H7 (cell line): ENCODE results near the gene LTF. TPM values are rescaled to one million over a fixed set of nuclear protein-coding genes. Genes with fewer than 3 reads are reported as not detected.

Experiments used
- DNase-seq: peaks from one replicate; pipeline ENCODE4 v3.0.0; 2012
- H3K27me3 ChIP-seq: 2 replicates; pipeline ENCODE4 v1.6.0; 2011; ENCODE audit warnings: mild to moderate bottlenecking, low read length; ENCODE audit not compliant: control insufficient read depth, insufficient read depth
- H3K36me3 ChIP-seq: replicated peaks from 2 replicates; pipeline ENCODE4 v1.5.1; 2011; ENCODE audit warnings: low read length; ENCODE audit not compliant: control insufficient read depth, insufficient read depth
- H3K4me3 ChIP-seq: 2 replicates; pipeline ENCODE4 v1.5.1; 2011; ENCODE audit warnings: low read depth, mild to moderate bottlenecking, control low read depth, low read length, moderate library complexity; ENCODE audit not compliant: insufficient read depth
- total RNA-seq: library from RNA; depleted of rRNA; stranded (reverse); fragments of >200 nt; shearing (Covaris generic); gene quantifications from 2 replicates; pipeline ENCODE4 v1.2.3, GENCODE V29; 2014

LTF gene
- total RNA-seq, 1 experiment from 2014 or later: not detected

GRCh38 chr3:46466871-46467403, 2.2 kb upstream of the LTF start:
- peaks cover 5% of the 10 kb centered on the region; the same call in 1 of the 2 replicates for H3K27me3 ChIP-seq
- H3K36me3 ChIP-seq: no peaks in the 10 kb centered on the region
- no peak overlapping the region for H3K4me3 ChIP-seq
- DNase-seq: no peak

GRCh38 chr3:46466273-46466672, 1.6 kb upstream of the LTF start:
- no peaks in the 10 kb centered on the region for H3K36me3 ChIP-seq
- H3K4me3 ChIP-seq: no peak overlapping the region
- no peak for DNase-seq
- peaks cover 5% of the 10 kb centered on the region; the same call in 1 of the 2 replicates for H3K27me3 ChIP-seq

GRCh38 chr3:46465196-46465520, 453 bp upstream of the LTF start:
- no peaks in the 10 kb centered on the region for H3K36me3 ChIP-seq
- DNase-seq: no peak
- H3K4me3 ChIP-seq: no peak overlapping the region; the same call in 1 of the 2 replicates
- H3K27me3 ChIP-seq: peaks cover 5% of the 10 kb centered on the region; the same call in 1 of the 2 replicates

GRCh38 chr3:46463868-46464241, 850 bp downstream of the LTF start:
- no peak overlapping the region for H3K4me3 ChIP-seq
- peaks cover 5% of the 10 kb centered on the region; the same call in 1 of the 2 replicates for H3K27me3 ChIP-seq
- no peaks in the 10 kb centered on the region for H3K36me3 ChIP-seq
- DNase-seq: no peak

GRCh38 chr3:46463120-46463867, 1.4 kb downstream of the LTF start:
- H3K4me3 ChIP-seq: no peak overlapping the region
- H3K36me3 ChIP-seq: no peaks in the 10 kb centered on the region
- no peak for DNase-seq
- peaks cover 5% of the 10 kb centered on the region; the same call in 1 of the 2 replicates for H3K27me3 ChIP-seq

- DNase-seq: no peak
- Histone ChIP-seq H3K27me3 (peaks cover 5% of the 10 kb centered on the region; the same call in 1 of the 2 replicates), H3K4me3 (no peak overlapping the region), H3K36me3 (no peaks in the 10 kb centered on the region)
Measured at GRCh38 chr3:46462511-46462910, 2.2 kb downstream of the LTF start.

- no peaks in the 10 kb centered on the region for H3K36me3 ChIP-seq
- H3K4me3 ChIP-seq: no peak overlapping the region
- H3K27me3 ChIP-seq: peaks cover 5% of the 10 kb centered on the region; the same call in 1 of the 2 replicates
- no peak for DNase-seq
Measured at GRCh38 chr3:46462111-46462510, 2.6 kb downstream of the LTF start.

GRCh38 chr3:46460051-46460450, 4.7 kb downstream of the LTF start:
- Histone ChIP-seq H3K27me3 (peaks cover 4% of the 10 kb centered on the region; the same call in 1 of the 2 replicates), H3K4me3 (no peak overlapping the region), H3K36me3 (no peaks in the 10 kb centered on the region)
- DNase-seq: no peak

- Histone ChIP-seq H3K27me3 (no peaks in the 10 kb centered on the region), H3K4me3 (no peak overlapping the region), H3K36me3 (no peaks in the 10 kb centered on the region)
- DNase-seq: no peak
Measured at GRCh38 chr3:46456118-46456517, 8.6 kb downstream of the LTF start.

- no peak for DNase-seq
- Histone ChIP-seq H3K27me3 (no peaks in the 10 kb centered on the region), H3K4me3 (no peak overlapping the region), H3K36me3 (no peaks in the 10 kb centered on the region)
Measured at GRCh38 chr3:46455231-46456115, 9.2 kb downstream of the LTF start.

GRCh38 chr3:46454606-46455005, 10.1 kb downstream of the LTF start:
- no peak for DNase-seq
- Histone ChIP-seq H3K4me3 (no peak overlapping the region), H3K27me3 (no peaks in the 10 kb centered on the region), H3K36me3 (no peaks in the 10 kb centered on the region)

GRCh38 chr3:46454209-46454595, 10.5 kb downstream of the LTF start:
- Histone ChIP-seq H3K36me3 (no peaks in the 10 kb centered on the region), H3K27me3 (no peaks in the 10 kb centered on the region), H3K4me3 (no peak overlapping the region)
- no peak for DNase-seq

GRCh38 chr3:46453526-46454208, 11.0 kb downstream of the LTF start:
- Histone ChIP-seq H3K36me3 (no peaks in the 10 kb centered on the region), H3K27me3 (no peaks in the 10 kb centered on the region), H3K4me3 (no peak overlapping the region)
- DNase-seq: no peak

- Histone ChIP-seq H3K27me3 (no peaks in the 10 kb centered on the region), H3K4me3 (no peak overlapping the region), H3K36me3 (no peaks in the 10 kb centered on the region)
- peak; percentile 84 for DNase-seq
Measured at GRCh38 chr3:46449755-46450552, 14.8 kb downstream of the LTF start.
